HEK293 (cell line): ENCODE data around the gene GREB1L.

Experiments used
- CTCF ChIA-PET: fragments of 350-600 bp; formaldehyde crosslinking; extraction: SDS; loops from one replicate; lab custom pipeline; 2021; ENCODE audit warnings: antibody characterized with exemption; lab: Yijun Ruan, JAX
- POLR2A ChIA-PET: fragments of 300-600 bp; formaldehyde crosslinking; extraction: SDS; loops from one replicate; lab custom pipeline; 2020; ENCODE audit warnings: antibody characterized with exemption, inconsistent platforms; lab: Yijun Ruan, JAX
- H3K27ac ChIP-seq: fragments of 200-500 bp; sonication (Bioruptor generic); 2 replicates; pipeline ENCODE4 v1.5.1; 2014; ENCODE audit warnings: low read depth, low read length, control low read depth, inconsistent platforms; ENCODE audit errors: extremely low read depth
- H3K36me3 ChIP-seq, 2 experiments: fragments of 200-500 bp in 1 of 2; sonication (Bioruptor generic) in 1 of 2; 1 replicate in 1 of 2; 2 replicates in 1 of 2; pipeline ENCODE4 v1.5.1; 2014 to 2017; ENCODE audit warnings: inconsistent platforms in 2 of 2, low read length in 2 of 2; ENCODE audit not compliant: control insufficient read depth in 2 of 2, insufficient read depth in 1 of 2
- H3K4me1 ChIP-seq: fragments of 200-500 bp; sonication (Bioruptor generic); 2 replicates; pipeline ENCODE4 v1.5.1; 2014; ENCODE audit warnings: mild to moderate bottlenecking, low read length, inconsistent platforms; ENCODE audit not compliant: control insufficient read depth, insufficient read depth
- H3K4me3 ChIP-seq: 2 replicates; pipeline ENCODE4 v1.5.1; 2011; ENCODE audit warnings: low read depth, mild to moderate bottlenecking, control low read depth, low read length, moderate library complexity
- H3K9me3 ChIP-seq: fragments of 200-500 bp; sonication (Bioruptor generic); 2 replicates; pipeline ENCODE4 v1.5.1; 2014; ENCODE audit warnings: low read depth, low read length, inconsistent platforms; ENCODE audit not compliant: control insufficient read depth, insufficient read depth
- BCL11A ChIP-seq: fragments of 450-650 bp; formaldehyde crosslinking; IDR thresholded peaks from 2 replicates; pipeline ENCODE4 v1.5.1; 2016; ENCODE audit warnings: low read depth, missing biosample characterization, missing genetic modification characterization
- RBAK ChIP-seq: fragments of 450-650 bp; formaldehyde crosslinking; IDR thresholded peaks from 2 replicates; pipeline ENCODE4 v1.5.1; 2016; ENCODE audit warnings: missing biosample characterization, missing genetic modification characterization
- TRIM28 ChIP-seq: IDR thresholded peaks from 2 replicates; pipeline ENCODE4 v1.6.1; 2011; ENCODE audit warnings: low read length, control low read depth, borderline replicate concordance
- ZBTB17 ChIP-seq: fragments of 450-650 bp; formaldehyde crosslinking; IDR thresholded peaks from 2 replicates; pipeline ENCODE4 v1.5.1; 2016; ENCODE audit warnings: missing biosample characterization, missing genetic modification characterization
- ZBTB48 ChIP-seq: fragments of 450-650 bp; formaldehyde crosslinking; IDR thresholded peaks from 2 replicates; pipeline ENCODE4 v1.5.1; 2016; ENCODE audit warnings: missing biosample characterization, missing genetic modification characterization
- ZFP37 ChIP-seq: fragments of 450-650 bp; formaldehyde crosslinking; IDR thresholded peaks from 2 replicates; pipeline ENCODE4 v1.5.1; 2016; ENCODE audit warnings: missing biosample characterization, missing genetic modification characterization
- ZNF132 ChIP-seq: fragments of 450-650 bp; formaldehyde crosslinking; IDR thresholded peaks from 2 replicates; pipeline ENCODE4 v1.5.1; 2017; ENCODE audit warnings: missing biosample characterization, missing genetic modification characterization, borderline replicate concordance
- ZNF146 ChIP-seq: fragments of 450-650 bp; formaldehyde crosslinking; IDR thresholded peaks from 2 replicates; pipeline ENCODE4 v1.5.1; 2016; ENCODE audit warnings: missing biosample characterization, missing genetic modification characterization
- ZNF214 ChIP-seq: fragments of 450-650 bp; formaldehyde crosslinking; IDR thresholded peaks from 2 replicates; pipeline ENCODE4 v1.5.1; 2017; ENCODE audit warnings: missing biosample characterization, mild to moderate bottlenecking, missing genetic modification characterization, borderline replicate concordance
- ZNF341 ChIP-seq: fragments of 450-650 bp; formaldehyde crosslinking; IDR thresholded peaks from 2 replicates; pipeline ENCODE4; 2016; ENCODE audit warnings: low read depth, missing biosample characterization, missing genetic modification characterization
- ZNF404 ChIP-seq: fragments of 450-650 bp; formaldehyde crosslinking; IDR thresholded peaks from 2 replicates; pipeline ENCODE4 v1.5.1; 2017; ENCODE audit warnings: missing biosample characterization, missing genetic modification characterization
- ZNF423 ChIP-seq: fragments of 450-650 bp; formaldehyde crosslinking; IDR thresholded peaks from 2 replicates; pipeline ENCODE4 v1.5.1; 2016; ENCODE audit warnings: missing biosample characterization, missing genetic modification characterization
- ZNF623 ChIP-seq: fragments of 450-650 bp; formaldehyde crosslinking; IDR thresholded peaks from 2 replicates; pipeline ENCODE4 v1.5.1; 2016; ENCODE audit warnings: missing biosample characterization, missing genetic modification characterization
- ZNF658 ChIP-seq: fragments of 450-650 bp; formaldehyde crosslinking; IDR thresholded peaks from 2 replicates; pipeline ENCODE4; 2016; ENCODE audit warnings: missing biosample characterization, missing genetic modification characterization
- ZSCAN16 ChIP-seq: fragments of 450-650 bp; formaldehyde crosslinking; IDR thresholded peaks from 2 replicates; pipeline ENCODE4 v1.5.1; 2016; ENCODE audit warnings: missing biosample characterization, missing genetic modification characterization
- TF ChIP-seq, protein P1 (sequence below): fragments of 450-650 bp; formaldehyde crosslinking; IDR thresholded peaks from 2 replicates; pipeline ENCODE4 v1.5.1; 2016; ENCODE audit warnings: missing biosample characterization, missing genetic modification characterization
- TF ChIP-seq, protein P2 (sequence below): fragments of 450-650 bp; formaldehyde crosslinking; IDR thresholded peaks from 2 replicates; pipeline ENCODE4 v1.5.1; 2016; ENCODE audit warnings: missing biosample characterization, missing genetic modification characterization
- TF ChIP-seq, protein P3 (sequence below): fragments of 450-650 bp; formaldehyde crosslinking; IDR thresholded peaks from 2 replicates; pipeline ENCODE4 v1.5.1; 2016; ENCODE audit warnings: missing biosample characterization, missing genetic modification characterization

Gene GREB1L

DNA sequence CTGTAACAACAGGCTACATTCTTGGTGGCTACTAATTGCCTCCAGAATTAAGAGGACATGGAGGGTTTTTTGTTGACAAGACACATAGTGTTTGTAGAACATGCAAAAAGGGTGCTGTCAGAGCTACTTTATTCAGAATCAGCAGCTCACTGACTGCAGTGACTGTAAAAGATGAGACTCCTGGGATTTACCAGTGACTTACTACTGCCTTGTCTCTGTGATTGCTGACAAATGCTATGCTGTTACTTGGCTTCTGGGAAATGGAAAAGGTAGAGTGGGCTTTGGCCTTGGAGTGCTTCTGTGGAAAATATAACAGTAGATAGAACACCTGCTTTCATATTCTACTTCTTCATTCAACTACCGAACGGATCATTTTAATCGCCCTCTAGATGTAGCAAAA lies 47.8 kb downstream of the GREB1L start:
- no peaks in the 10 kb centered on the region for H3K9me3 ChIP-seq
- CTCF ChIA-PET: interaction anchor here (0.6 to 1.4 kb wide), 2 partner anchors 10 to 70 kb away, joined by 4 to 5 read pairs; no protein-coding TSS in a partner anchor
- TF ChIP-seq ZNF623 (no peak), TRIM28 (no peak; the same call in 1 of the 2 replicates), ZNF404 (no peak), ZNF658 (tag by site-specific recombination) (no peak), ZFP37 (tag by site-specific recombination) (no peak), ZNF146 (tag by site-specific recombination) (no peak), BCL11A (tag by site-specific recombination) (no peak)
- TF ChIP-seq, protein P1, sequence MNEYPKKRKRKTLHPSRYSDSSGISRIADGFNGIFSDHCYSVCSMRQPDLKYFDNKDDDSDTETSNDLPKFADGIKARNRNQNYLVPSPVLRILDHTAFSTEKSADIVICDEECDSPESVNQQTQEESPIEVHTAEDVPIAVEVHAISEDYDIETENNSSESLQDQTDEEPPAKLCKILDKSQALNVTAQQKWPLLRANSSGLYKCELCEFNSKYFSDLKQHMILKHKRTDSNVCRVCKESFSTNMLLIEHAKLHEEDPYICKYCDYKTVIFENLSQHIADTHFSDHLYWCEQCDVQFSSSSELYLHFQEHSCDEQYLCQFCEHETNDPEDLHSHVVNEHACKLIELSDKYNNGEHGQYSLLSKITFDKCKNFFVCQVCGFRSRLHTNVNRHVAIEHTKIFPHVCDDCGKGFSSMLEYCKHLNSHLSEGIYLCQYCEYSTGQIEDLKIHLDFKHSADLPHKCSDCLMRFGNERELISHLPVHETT (tag by site-specific recombination): no peak

DNA sequence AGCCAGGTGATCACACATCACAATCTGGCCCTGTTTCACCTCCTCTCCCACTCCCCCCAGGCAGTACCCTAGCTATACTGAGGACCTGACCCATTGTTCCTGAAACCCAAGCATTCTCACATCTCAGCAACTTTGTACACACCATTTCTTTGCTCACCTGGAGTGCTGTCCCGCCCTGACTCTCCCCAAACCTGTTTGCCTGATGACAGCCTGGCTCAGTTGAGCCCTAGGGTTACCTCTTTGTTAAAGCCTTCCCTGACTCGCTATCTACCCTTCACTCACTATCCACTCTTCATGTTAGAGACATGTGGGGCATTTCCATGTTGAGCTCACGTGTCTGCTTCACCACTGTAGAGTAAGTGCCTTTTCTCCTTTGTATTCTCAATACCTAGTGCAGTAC lies 49.1 kb downstream of the GREB1L start:
- H3K36me3 ChIP-seq: no peaks in the 10 kb centered on the region
- TF ChIP-seq ZNF132 (tag by site-specific recombination) (no peak), ZNF214 (tag by site-specific recombination) (no peak), ZBTB48 (no peak)
- ChIA-PET CTCF (interaction anchor here (0.6 to 1.2 kb wide), 2 partner anchors 13 to 99 kb away, joined by 3 to 4 read pairs; no protein-coding TSS in a partner anchor), POLR2A (no interaction called here)
- no peak overlapping the region for H3K27ac ChIP-seq
- H3K9me3 ChIP-seq: no peaks in the 10 kb centered on the region
- H3K4me1 ChIP-seq: no peaks in the 10 kb centered on the region
- H3K4me3 ChIP-seq: no peak overlapping the region

More for the DNA sequence above, 47.8 kb downstream of the GREB1L start:
- POLR2A ChIA-PET: no interaction called here
- Histone ChIP-seq H3K4me3 (no peak overlapping the region), H3K27ac (no peak overlapping the region), H3K36me3 (no peaks in the 10 kb centered on the region), H3K4me1 (no peaks in the 10 kb centered on the region)

DNA sequence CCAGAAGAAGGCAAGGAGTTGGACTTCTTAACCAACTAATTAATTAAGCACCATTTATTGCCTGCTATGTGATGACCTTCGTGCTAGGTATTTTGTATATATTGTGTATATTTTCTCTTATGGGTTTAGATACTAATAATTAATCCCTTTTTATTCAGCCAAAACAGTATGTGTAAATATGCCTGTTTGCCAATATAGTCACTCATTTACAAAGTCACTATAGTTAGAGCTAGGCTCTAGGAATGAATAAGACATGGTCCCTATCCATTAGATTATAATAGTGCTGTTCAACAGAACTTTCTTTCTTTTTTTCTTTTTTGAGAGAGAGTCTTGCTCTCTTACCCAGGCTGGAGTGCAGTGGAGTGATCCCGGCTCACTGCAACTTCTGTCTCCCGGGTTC lies 51.4 kb downstream of the GREB1L start:
- ChIA-PET CTCF (interaction anchor here (0.7 kb wide), 1 partner anchor 143 kb away, joined by 3 read pairs; no protein-coding TSS in a partner anchor), POLR2A (no interaction called here)
- H3K4me3 ChIP-seq: no peak overlapping the region
- TF ChIP-seq ZBTB17 (tag by site-specific recombination): no peak
- no peak for TF ChIP-seq ZSCAN16 (tag by site-specific recombination)
- TF ChIP-seq, protein P2, sequence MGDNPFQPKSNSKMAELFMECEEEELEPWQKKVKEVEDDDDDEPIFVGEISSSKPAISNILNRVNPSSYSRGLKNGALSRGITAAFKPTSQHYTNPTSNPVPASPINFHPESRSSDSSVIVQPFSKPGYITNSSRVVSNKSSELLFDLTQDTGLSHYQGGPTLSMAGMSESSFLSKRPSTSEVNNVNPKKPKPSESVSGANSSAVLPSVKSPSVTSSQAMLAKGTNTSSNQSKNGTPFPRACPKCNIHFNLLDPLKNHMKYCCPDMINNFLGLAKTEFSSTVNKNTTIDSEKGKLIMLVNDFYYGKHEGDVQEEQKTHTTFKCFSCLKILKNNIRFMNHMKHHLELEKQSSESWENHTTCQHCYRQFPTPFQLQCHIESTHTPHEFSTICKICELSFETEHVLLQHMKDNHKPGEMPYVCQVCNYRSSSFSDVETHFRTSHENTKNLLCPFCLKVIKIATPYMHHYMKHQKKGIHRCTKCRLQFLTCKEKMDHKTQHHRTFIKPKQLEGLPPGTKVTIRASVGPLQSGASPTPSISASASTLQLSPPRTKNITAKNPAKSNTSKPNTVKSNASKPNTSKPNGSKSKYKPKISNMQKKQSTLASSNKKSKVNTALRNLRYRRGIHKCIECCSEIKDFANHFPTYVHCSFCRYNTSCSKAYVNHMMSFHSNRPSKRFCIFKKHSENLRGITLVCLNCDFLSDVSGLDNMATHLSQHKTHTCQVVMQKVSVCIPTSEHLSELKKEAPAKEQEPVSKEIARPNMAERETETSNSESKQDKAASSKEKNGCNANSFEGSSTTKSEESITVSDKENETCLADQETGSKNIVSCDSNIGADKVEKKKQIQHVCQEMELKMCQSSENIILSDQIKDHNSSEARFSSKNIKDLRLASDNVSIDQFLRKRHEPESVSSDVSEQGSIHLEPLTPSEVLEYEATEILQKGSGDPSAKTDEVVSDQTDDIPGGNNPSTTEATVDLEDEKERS (tag by site-specific recombination): no peak
- TF ChIP-seq, protein P3, sequence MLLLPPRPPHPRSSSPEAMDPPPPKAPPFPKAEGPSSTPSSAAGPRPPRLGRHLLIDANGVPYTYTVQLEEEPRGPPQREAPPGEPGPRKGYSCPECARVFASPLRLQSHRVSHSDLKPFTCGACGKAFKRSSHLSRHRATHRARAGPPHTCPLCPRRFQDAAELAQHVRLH: no peak
- TF ChIP-seq ZNF423: no peak
- TF ChIP-seq RBAK (tag by site-specific recombination): no peak
- no peak for TF ChIP-seq ZNF341
- H3K27ac ChIP-seq: no peak overlapping the region
- no peaks in the 10 kb centered on the region for H3K4me1 ChIP-seq
- no peaks in the 10 kb centered on the region for H3K9me3 ChIP-seq
- H3K36me3 ChIP-seq: no peaks in the 10 kb centered on the region
